GDM1 (cell line): ENCODE results near the gene DESI1.
"Not testable (repeated sequence)": the region's sequence is repeated elsewhere in the genome, so short reads cannot be mapped to it uniquely, and the experiment has no call there.

Experiments used
- DNase-seq: peaks from one replicate; lab custom pipeline; 2025; lab: John Stamatoyannopoulos, UW

The DESI1 gene

GRCh38 chr22:41620589-41621098, at the start of gene DESI1:
Gene DESI1 (minus strand): TSS chr22:41621043. CDS start chr22:41620839, 204 bp downstream.
- DNase-seq: no peak

DNA sequence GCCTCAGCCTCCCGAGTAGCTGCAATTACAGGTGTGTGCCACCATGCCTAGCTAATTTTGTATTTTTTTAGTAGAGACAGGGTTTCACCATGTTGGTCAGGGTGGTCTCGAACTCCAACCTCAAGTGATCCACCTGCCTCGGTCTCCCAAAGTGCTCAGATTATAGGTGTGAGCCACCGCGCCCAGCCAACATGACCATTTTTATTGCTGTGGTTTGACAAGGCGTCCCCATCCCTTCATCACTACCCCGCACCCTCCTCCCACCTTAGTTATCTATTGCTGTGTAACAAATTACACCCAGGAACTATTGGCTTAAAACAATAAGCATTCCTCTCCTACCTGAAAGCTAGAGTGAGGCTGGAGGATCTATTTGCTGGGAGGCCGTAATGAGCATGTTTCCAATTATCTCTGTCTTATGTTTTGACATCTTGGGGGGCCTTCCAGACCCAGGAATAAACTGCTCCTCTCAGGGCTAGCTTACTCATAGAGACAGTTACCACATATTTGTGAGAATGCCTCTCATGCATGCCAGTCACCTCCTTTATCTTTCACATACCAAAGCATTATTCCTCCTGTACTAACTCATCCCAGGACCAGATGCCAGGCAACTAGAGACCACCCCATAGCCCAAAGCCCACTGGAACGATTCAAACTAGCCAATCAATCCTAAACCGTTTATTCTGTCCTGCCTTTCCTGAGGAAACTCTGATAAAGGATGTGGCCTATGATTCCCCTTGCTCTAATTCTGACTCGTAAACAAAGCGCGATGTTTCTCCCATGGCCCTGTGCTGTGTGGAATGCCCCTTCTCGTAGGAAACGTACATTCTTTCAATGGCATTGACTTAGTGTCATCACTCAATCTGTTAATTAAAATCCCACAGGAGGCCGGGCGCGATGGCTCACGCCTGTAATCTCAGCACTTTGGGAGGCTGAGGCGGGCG, 48.4 kb upstream of the DESI1 start:
- no peak for DNase-seq

DNA sequence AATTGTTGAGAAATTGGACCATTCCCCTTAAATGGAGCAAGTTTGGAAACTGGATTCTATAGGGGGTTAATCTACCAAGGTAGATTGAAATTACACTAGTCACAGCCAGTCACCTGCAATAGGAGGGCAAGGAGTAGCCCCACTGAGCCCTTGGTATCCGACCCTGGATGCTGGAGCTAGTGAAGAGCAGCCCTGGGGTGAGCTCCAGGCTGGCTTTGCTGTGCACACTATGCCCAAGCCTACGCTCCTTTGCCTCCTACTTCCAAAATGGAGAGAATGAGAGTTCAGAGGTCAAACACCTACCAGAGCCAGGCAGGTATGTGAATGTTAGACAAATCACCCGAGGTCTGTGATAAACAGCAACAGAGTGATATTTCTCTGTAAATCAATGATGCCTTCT, 44.1 kb upstream of the DESI1 start:
- no peak for DNase-seq

GRCh38 chr22:41664490-41664889, 43.6 kb upstream of the DESI1 start:
- no peak for DNase-seq

GRCh38 chr22:41663594-41663993, 42.8 kb upstream of the DESI1 start:
- not testable (repeated sequence) for DNase-seq

GRCh38 chr22:41661713-41662112, 40.9 kb upstream of the DESI1 start:
- DNase-seq: no peak

DNA sequence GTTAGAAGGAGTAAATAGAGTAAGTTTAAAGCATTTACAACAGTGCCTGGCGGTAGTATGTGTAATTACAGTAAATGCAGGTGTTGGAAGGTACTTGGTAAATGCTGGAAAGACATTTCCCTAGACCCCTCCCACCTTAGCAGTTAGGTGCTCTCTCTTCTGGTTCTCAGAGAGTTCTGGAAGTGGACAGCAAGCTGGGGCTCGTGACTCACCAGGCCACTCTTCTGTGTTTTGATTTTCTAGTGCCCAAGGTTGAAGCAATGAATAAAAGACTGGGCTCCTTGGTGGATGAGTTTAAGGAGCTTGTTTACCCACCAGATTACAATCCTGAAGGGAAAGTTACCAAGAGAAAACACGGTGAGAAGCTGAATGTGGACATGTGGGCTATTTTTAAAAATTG, 40.2 kb upstream of the DESI1 start:
- DNase-seq: no peak

DNA sequence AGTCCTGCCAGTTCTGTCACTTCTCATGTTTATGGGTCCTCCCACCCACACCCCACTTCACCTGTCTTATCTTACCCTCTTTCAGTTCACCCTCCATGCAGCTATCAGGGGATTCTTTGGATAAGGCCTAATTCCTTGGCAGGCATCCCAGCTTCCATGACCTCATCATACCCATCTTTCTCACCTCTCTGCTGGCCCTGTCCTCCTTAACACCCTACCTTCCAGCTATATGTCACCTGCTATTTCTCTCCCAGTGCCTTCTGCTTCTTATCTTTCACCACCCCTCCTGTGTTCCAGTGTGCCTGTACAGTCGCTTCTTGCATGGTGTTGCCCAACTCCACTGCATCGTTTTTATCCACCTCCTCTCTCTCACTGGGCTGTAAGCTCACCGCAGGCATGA, 39.6 kb upstream of the DESI1 start:
- DNase-seq: no peak

- no peak for DNase-seq
These were observed 39.1 kb upstream of the DESI1 start for GRCh38 chr22:41659941-41660340.

DNA sequence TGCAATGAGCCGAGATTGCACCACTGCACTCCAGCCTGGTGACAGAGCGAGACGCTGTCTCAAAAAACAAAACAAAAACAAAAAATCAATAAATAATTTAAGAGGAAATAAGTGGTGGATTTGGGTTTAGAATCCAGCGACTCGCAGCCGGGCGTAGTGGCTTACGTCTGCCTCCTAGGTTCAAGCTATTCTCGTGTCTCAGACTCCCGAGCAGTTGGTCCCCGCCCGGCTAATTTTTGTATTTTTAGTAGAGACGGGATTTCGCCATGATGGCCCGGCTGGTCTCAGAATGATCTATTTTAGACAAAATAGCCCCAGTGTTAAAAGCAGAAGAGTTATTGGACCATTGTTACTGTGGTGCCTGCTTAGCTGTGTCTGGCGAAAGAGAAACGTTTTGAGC, 38.0 kb upstream of the DESI1 start:
- no peak for DNase-seq

DNA sequence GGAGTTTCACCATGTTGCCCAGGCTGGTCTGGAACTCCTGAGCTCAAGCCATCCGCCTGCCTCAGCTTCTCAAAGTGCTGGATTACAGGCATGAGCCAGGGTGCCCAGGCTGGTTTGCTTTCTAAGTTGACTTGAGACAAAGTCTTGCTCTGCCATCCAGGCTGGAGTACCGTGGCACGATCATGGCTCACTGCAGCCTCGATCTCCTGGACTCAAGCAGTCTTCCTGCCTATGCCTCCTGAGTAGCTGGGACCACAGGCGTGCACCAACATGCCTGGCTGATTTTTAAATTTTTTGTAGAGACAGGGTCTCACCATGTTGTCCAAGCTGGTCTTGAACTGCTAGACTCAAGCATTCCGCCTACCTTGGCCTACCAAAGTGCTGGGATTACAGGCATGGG, 36.9 kb upstream of the DESI1 start:
- no peak for DNase-seq

GRCh38 chr22:41656556-41656955, 35.7 kb upstream of the DESI1 start:
- no peak for DNase-seq

- no peak for DNase-seq
These were observed 33.5 kb upstream of the DESI1 start for GRCh38 chr22:41654322-41654721.

GRCh38 chr22:41650821-41651220, 30.0 kb upstream of the DESI1 start:
- no peak for DNase-seq

GRCh38 chr22:41650229-41650628, 29.4 kb upstream of the DESI1 start:
- DNase-seq: no peak

GRCh38 chr22:41648432-41648831, 27.6 kb upstream of the DESI1 start:
- DNase-seq: no peak

GRCh38 chr22:41647771-41648170, 26.9 kb upstream of the DESI1 start:
- DNase-seq: no peak

- no peak for DNase-seq
These were observed 21.7 kb upstream of the DESI1 start for GRCh38 chr22:41642331-41643110.

DNA sequence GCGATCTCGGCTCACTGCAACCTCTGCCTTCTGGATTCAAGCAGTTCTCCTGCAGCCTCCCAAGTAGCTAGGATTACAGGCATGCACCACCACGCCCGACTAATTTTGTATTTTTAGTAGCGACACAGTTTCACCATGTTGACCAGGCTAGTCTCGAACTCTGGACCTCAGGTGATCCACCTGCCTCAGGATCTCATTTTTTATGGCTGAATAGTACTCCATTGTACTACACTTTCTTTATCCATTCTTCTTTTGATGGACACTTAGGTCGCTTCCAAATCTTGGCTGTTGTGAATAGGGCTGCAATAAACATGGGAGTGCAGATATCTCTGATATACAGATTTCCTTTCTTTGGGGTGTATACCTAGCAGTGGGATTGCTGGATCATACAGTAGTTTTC, 21.0 kb upstream of the DESI1 start:
- DNase-seq: no peak

DNA sequence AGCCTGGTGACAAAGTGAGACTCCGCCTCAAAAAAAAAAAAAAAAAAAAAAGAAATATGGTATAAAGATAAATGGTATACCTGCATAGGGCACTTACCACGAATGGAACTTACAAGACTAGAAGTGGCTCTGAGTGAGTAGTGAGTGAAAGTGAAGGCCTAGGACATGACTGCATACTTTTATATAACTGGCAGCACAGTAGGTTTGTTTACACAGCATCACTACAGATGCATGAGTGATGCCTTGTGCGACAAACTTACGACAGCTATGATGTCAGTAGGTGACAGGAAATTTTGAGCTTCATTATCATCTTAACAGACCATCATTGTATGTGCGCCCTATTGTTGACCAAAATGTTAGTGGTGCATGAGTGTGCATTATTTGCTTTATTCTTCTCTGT, 17.9 kb upstream of the DESI1 start:
- no peak for DNase-seq

DNA sequence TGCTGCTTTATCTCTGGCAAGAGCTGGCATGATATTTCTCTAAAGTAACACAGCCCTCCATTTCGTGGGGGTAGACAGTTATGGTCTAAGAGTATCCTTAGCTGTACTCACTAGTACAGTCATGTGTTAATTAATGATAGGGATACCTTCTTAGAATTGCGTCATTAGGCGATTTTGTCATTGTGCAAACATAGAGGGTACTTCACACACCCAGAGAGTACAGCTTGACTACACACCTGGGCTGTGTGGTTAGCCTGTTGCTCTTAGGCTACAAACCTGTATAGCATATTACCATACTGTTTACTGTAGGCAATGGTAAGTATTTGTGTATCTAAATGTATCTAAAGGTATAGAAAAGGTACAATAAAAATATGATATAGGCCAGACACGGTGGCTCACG, 17.3 kb upstream of the DESI1 start:
- no peak for DNase-seq

DNA sequence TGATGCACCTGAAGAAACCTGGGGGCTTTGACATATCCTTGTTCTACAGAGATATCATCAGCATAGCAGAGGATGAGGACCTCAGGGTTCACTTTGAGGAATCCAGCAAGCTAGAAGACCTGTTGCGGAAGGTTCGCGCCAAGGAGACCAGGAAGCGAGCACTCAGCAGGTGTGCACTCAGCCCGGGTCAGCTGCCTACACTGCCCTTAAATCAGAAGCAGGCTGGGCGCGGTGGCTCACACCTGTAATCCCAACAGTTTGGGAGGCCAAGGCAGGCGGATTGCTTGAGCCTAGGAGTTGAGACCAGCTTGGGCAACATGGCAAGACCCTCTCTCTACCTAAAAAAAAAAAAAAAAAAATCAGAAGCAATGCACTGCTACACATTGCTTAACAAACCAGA, 16.8 kb upstream of the DESI1 start:
- not testable (repeated sequence) for DNase-seq

GRCh38 chr22:41636467-41636866, 15.6 kb upstream of the DESI1 start:
- DNase-seq: no peak
